ENCODE results near the gene ATG2A.

Gene ATG2A

GRCh38 chr11:64924910-64925284 lies 7.9 kb upstream of the ATG2A start:
- no peak for DNase-seq (ENCODE audit: low read depth, low spot score)

- peak; percentile 88 for DNase-seq (ENCODE audit: low read depth, low spot score)
Measured at GRCh38 chr11:64923944-64924909, 7.2 kb upstream of the ATG2A start, which contains the start of gene PPP2R5B. TSS of gene PPP2R5B (plus strand) at chr11:64924689. CDS start at chr11:64925735, 1,046 bp downstream.

- DNase-seq (ENCODE audit: low read depth, low spot score): no peak
Measured at GRCh38 chr11:64923151-64923661, 6.2 kb upstream of the ATG2A start.

- DNase-seq (ENCODE audit: low read depth, low spot score): no peak
Measured at GRCh38 chr11:64921384-64921783, 4.4 kb upstream of the ATG2A start.

GRCh38 chr11:64920124-64920523 lies 3.1 kb upstream of the ATG2A start:
- no peak for DNase-seq (ENCODE audit: low read depth, low spot score)

- DNase-seq (ENCODE audit: low read depth, low spot score): no peak
Measured at GRCh38 chr11:64919627-64920026, 2.6 kb upstream of the ATG2A start.

- peak; percentile 29 for DNase-seq (ENCODE audit: low read depth, low spot score)
Measured at GRCh38 chr11:64918017-64918416, 1.0 kb upstream of the ATG2A start.

- DNase-seq (ENCODE audit: low read depth, low spot score): no peak
Measured at GRCh38 chr11:64917663-64917995, 620 bp upstream of the ATG2A start.

- DNase-seq (ENCODE audit: low read depth, low spot score): peak; percentile 70
Measured at GRCh38 chr11:64916040-64916774, 802 bp downstream of the ATG2A start.

GRCh38 chr11:64915376-64915887 lies 1.6 kb downstream of the ATG2A start:
- no peak for DNase-seq (ENCODE audit: low read depth, low spot score)

GRCh38 chr11:64914123-64914522 lies 2.9 kb downstream of the ATG2A start:
- DNase-seq (ENCODE audit: low read depth, low spot score): no peak

GRCh38 chr11:64913171-64913727 lies 3.8 kb downstream of the ATG2A start:
- no peak for DNase-seq (ENCODE audit: low read depth, low spot score)

GRCh38 chr11:64911689-64912088 lies 5.3 kb downstream of the ATG2A start:
- no peak for DNase-seq (ENCODE audit: low read depth, low spot score)

GRCh38 chr11:64911142-64911541 lies 5.9 kb downstream of the ATG2A start:
- DNase-seq (ENCODE audit: low read depth, low spot score): no peak

- no peak for DNase-seq (ENCODE audit: low read depth, low spot score)
Measured at GRCh38 chr11:64910451-64911093, 6.4 kb downstream of the ATG2A start.

GRCh38 chr11:64909653-64910343 lies 7.2 kb downstream of the ATG2A start:
- DNase-seq (ENCODE audit: low read depth, low spot score): no peak

GRCh38 chr11:64908766-64909165 lies 8.2 kb downstream of the ATG2A start:
- DNase-seq (ENCODE audit: low read depth, low spot score): no peak

GRCh38 chr11:64906314-64906635 lies 10.7 kb downstream of the ATG2A start:
- no peak for DNase-seq (ENCODE audit: low read depth, low spot score)

- no peak for DNase-seq (ENCODE audit: low read depth, low spot score)
Measured at GRCh38 chr11:64905516-64906313, 11.3 kb downstream of the ATG2A start.

- DNase-seq (ENCODE audit: low read depth, low spot score): no peak
Measured at GRCh38 chr11:64903291-64903833, 13.6 kb downstream of the ATG2A start.
